GM18868 (cell line): Measurements from ENCODE around the gene BCAM.
A peak's percentile ranks its signal among the peaks of the same experiment; 100 is the strongest.
"Not testable (repeated sequence)": the region's sequence is repeated elsewhere in the genome, so short reads cannot be mapped to it uniquely, and the experiment has no call there.

ENCODE experiments used
- ATAC-seq: cut with Tn5 transposase; IDR thresholded peaks from one replicate; pipeline ENCODE4 v1.9.1; 2021; ENCODE audit warnings: mild to moderate bottlenecking, moderate library complexity; ENCODE audit not compliant: unreplicated experiment

Gene BCAM, protein sequence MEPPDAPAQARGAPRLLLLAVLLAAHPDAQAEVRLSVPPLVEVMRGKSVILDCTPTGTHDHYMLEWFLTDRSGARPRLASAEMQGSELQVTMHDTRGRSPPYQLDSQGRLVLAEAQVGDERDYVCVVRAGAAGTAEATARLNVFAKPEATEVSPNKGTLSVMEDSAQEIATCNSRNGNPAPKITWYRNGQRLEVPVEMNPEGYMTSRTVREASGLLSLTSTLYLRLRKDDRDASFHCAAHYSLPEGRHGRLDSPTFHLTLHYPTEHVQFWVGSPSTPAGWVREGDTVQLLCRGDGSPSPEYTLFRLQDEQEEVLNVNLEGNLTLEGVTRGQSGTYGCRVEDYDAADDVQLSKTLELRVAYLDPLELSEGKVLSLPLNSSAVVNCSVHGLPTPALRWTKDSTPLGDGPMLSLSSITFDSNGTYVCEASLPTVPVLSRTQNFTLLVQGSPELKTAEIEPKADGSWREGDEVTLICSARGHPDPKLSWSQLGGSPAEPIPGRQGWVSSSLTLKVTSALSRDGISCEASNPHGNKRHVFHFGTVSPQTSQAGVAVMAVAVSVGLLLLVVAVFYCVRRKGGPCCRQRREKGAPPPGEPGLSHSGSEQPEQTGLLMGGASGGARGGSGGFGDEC

DNA sequence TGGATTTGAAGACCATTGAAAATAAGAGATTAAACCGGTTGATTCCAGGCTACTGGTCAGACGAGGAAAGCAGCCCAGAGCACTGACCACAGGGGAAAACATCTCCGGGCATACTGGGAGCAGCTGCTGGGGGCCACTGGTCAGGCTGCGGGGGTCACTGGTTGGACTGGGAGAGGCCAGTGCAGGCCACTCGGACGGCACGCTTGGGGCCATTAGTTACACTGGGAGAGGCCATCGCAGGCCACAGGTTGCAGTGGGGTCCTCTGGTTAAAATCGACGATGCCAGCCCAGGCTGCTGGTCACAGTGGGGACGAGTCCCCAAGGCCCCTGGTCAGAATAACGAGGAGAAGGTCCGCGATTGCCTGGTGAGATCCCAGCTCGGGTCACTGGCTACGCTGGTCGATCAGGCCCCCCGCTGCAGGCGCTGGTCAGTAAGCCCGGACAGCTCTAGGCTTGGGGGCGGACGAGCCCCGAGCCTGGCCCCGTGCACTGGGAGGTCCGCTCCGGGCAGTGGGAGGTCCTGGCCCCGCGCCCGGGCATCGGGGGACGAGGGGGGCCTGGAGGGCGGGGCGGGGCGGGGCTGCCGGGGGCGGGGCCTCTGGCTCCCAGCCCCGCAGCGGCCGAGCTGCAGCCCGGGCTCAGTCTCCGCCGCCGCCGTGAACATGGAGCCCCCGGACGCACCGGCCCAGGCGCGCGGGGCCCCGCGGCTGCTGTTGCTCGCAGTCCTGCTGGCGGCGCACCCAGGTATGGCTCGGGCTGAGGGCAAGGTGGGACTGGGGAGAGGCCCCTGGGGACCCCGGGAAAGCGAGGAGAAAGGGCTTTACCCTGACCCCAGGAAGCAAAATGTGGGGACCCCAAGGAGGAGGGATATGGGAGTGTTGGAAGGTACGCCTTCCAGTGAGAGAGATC, at the start of gene BCAM:
BCAM (plus strand) TSS at position 641 of the 909 bp plus-strand sequence; CDS start at position 663, 22 bp downstream.
- ATAC-seq: no peak

DNA sequence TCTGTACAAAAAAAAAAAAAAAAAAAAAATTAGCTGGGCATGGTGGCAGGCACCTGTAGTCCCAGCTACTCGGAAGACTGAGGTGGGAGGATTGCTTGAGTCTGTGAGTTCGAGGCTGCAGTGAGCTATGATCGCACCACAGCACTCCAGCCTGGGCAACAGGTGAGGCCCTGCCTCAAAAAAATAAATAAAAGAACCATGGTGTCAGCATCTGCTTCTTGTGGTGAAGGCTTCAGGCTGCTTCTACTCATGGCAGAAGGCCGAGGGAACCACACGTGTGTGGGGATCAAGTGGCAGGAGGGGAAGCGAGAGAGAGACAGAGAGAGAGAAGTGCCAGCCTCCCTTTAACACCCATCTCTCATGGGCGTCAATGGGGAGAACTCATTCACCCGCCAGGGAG, 46.9 kb upstream of the BCAM start:
- ATAC-seq: no peak

DNA sequence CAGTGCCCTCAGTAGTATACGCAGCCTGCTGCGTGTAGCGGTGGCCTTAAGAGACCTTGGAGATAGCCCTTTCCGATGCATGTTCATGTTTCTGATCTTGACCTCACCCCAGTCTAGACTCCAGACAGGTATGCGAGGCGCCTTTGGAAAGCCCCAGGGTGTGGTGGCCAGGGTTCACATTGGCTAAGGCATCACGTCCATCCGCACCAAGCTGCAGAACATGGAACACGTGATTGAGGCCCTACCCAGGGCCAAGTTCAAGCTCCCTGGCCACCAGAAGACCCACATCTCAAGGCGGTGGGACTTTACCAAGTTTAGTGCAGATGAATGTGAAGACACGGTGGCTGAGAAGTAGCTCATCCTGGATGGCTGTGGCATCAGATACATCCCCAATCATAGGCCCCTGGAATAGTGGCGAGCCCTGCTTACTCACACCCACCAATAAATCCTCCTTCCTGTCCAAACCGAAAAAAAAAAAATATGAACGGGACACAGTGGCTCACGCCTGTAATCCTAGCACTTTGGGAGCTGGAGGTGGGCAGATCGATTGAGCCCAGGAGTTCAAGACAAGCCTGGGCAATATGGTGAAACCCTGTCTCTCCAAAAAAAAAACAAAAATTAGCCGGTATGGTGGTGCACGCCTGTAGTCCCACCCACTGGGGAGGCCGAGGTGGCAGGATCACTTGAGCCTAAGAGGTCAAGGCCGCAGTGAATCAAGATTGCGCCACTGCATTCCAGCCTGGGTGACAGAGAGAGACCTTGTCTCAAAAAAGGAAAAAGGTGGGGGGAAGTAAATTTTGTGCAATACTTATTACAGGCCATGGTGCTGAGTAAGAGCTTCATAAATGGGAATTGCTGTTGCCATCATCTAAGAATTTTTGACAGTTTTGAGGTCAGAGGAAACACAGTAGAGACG, 43.6 kb upstream of the BCAM start:
- no peak for ATAC-seq

DNA sequence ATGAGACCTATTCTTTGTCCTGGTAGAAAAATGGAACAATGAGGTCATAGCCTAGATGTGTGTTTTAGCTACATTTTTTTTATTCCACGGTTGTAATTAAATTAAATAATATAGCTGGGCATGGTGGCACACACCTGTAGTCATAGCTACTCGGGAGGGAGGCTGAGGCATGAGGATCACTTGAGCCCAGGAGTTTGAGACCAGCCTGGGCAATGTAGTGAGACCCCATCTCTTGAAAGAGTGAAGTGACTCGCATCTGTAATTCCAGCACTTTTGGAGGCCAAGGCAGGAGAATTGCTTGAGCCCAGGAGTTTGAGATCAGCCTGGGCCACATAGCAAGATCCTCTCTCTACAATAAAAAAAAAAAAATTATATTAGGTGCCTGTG, 43.0 kb upstream of the BCAM start:
- ATAC-seq: no peak

DNA sequence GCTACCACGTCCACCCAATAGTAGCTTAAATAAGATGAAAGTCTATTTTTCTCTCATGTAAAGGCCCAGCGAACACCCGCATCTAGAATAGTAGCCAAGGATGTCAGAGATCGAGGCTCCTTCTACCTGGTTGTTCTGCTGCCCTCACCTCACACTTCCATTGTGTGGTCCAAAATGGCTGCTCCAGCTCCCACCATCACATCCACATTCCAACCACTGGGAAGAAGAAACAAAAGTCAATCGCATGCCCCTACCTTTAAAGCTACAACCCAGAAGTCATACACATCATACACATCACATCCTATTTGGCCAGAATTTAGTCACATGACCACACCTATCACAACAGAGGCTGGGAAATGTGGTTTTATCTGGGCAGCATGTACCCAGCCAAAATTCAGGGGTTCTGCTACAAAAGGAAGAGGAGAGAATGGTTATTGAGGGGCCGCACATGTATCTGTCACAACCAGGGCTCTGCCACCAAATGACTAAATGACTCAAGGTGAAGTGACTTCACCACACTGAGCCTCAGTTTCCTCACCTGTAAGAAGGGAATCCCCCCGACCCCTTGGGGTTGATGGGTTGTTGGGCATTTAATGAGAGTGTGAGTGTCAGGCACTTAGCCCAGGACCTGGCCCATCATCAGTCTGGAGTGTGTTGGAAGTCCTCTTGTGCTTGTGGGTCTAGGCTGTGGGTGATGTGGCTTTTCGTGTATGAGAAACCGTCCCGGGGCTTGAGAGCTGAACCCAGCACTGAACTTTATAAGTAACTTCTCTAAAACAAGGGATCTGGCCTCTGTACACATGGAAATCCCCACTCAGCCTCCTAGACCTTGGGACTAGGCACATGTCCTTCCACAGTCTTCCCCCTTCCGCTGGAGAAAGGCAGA, 41.4 kb upstream of the BCAM start:
- ATAC-seq: no peak

DNA sequence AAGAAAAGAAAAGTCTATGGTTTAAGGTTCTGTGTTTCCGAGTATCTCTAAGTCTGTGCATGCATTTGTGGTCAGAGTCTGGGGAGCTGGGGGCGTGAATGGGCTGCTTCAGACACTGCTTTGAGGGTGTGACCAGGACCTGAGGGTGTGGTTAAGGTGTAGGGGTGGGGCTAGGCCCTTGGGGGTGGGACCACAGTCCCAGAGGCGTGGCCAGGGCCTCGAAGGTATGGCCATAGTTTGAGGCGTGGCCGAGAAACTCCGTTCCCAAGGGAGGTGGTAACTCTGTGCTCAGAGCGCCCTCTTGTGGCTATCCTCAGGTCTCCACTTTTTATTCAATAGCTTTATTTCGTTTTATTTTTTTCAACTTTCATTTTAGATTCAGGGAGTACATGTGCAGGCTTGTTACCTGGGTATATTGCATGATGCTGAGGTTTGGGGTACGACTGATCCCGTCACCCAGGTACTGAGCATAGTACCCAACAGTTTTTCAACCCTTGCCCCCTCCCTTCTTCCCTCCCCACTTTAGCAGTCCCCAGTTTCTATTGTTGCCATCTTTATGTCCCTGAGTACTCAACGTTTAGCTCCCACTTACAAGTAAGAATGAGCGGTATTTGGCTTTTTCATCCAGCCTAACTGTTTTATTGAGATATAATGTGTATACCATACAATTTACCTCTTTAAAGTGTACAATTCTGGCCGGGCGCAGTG, 38.2 kb upstream of the BCAM start:
- peak; percentile 97 for ATAC-seq

DNA sequence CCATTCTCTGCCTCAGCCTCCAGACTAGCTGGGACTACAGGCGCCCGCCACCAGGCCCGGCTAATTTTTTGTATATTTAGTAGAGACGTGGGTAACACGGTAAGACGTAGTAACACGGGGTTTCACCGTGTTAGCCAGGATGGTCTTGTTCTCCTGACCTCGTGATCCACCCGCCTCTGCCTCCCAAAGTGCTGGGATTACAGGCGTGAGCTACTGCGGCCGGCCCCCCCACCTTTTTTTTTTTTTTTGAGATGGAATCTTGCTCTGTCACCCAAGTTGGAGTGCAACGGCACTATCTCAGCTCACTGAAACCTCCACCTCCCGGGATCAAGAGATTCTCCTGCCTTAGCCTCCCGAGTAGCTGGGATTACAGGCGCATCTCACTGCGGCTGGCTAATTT, 36.8 kb upstream of the BCAM start:
- not testable (repeated sequence) for ATAC-seq

DNA sequence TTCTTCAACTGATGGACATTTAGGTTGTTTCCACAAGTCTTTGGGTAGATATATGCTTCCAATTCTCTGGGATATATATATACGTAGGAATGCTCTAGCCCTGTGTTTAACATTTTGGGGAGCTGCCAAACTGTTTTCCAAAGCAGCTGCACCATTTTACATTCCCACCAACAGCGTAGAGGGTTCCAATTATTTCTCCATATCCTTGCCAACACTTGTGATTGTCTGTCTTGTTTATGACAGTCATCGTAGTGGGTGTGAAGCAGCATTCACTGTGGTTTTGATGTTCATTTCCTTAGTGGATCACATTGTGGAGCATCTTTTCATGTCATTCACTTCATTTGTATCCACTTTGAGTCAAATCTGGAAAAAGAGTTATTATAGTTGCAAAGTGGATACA, 35.9 kb upstream of the BCAM start:
- ATAC-seq: no peak

DNA sequence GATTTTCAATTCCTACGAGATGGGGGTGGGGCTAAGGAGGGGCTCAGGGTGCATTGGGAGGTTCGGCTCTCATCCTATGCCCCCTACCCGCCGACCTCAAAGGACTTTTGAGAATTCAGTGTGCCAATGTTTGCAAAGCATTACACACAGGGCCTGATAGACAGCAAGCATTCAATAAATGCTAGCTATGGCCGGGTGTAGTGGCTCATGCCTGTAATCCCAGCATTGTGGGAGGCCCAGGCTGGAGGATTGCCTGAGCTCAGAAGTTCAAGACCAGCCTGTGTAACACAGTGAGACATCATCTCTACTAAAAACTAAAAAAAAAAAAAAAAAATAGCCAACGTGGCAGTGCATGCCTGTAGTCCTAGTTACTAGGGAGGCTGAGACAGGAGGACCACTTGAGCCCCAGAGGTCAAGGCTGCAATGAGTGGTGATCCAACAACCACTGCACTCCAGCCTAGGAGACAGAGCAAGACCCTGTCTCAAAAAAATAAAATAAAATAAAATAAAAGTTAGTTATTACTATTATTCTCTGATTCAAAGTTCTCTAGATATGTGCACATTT, 33.1 kb upstream of the BCAM start:
- no peak for ATAC-seq

DNA sequence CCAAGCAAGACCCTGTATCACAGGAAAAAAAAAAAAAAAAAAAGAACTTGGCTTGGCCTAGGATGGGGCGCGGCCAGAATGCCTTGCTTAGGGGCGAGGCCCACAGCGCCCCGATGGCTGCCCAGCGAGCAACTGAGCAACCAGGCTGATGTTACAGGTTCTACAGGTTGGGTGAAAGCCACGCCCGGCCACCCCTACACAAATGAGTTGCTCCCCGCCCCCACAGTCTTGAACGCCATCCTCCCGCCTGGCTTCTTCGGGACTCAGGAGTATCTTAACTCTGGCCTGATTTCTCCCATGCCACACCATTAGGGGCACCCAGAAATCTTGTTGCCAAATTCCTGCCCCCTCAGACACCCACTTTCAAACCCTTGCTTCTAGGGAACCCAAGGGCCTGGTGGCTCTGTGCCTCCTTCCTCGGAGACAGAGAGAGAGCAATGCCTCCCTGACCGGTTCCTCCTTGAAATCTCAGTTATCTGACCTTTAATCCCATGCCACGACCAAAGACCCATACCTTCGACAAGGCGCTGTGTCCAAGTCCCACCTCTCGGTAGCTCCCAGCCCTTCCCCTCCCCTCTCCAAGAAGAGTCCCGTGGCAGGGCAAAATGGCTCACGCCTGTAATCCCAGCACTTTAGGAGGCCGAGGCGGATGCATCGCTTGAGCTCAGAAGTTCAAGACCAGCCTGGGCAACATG, 32.4 kb upstream of the BCAM start:
- ATAC-seq: no peak

DNA sequence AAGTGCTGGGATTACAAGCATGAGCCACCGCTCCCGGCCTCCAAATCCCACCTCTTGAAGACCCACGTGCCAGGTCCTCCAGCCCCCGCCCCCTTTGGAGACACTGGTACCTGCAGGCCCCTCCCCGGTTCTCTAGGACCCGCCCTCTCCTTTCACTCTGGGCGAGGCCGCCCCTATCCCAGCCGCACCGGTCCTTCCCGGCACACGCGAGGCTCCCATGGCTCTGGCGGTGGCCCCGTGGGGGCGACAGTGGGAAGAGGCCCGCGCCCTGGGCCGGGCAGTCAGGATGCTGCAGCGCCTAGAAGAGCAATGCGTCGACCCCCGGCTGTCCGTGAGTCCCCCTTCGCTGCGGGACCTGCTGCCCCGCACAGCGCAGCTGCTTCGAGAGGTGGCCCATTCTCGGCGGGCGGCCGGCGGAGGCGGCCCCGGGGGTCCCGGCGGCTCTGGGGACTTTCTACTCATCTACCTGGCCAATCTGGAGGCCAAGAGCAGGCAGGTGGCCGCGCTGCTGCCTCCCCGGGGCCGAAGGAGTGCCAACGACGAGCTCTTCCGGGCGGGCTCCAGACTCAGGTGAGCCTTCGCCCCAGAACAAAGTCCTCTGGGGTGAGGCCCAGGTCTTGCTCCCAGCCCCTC, 31.1 kb upstream of the BCAM start, which contains the start of gene CBLC:
CBLC (plus strand) TSS at position 176 of the 633 bp plus-strand sequence; CDS start at position 218, 42 bp downstream.
- ATAC-seq: no peak

DNA sequence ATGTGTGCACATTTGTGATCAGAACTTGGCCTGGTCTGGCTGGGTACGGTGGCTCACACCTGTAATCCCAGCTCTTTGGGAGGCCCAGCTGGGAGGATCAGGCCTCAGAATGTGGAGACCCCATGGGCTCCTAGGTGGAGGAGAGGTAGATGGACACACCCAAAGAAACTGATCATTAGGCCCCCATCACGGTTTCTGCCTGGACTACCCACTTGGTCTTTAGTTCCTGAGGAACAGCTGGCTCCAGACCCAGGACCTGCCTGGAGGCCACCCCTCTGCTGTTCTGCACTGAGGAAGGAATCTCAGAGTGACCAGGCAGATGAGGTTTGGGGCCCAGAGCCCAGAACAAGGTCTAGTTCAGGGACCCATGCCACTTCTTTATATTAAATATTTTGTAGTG, 29.8 kb upstream of the BCAM start:
- no peak for ATAC-seq

DNA sequence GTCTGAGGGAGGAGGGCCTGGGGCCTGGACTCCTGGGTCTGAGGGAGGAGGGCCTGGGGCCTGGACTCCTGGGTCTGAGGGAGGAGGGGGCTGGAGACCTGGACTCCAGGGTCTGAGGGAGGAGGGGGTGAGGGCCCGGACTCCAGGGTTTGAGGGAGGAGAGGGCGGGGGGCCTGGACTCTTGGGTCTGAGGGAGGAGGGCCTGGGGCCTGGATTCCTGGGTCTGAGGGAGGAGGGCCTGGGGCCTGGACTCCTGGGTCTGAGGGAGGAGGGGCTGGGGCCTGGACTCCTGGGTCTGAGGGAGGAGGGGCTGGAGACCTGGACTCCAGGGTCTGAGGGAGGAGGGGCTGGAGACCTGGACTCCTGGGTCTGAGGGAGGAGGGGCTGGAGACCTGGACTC, 27.2 kb upstream of the BCAM start:
- not testable (repeated sequence) for ATAC-seq

DNA sequence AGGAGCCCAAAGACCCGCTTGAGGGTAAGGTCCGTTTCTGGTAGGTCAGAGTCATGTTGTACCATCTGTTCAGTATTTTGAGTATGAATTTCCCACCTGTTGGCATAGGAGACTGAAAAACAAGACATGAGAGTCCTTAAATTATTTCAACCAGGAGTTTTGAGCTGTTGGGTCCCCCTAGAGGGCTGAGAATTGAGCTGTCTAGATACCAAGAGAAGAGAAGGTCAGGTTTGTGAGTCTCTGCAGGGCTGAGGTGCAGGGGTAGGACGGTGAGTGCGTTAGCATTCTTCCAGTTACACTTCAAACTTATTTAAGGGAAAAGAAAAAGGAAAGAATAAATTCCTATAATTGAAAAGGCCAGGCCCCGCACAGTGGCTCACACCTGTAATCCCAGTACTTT, 26.2 kb upstream of the BCAM start:
- ATAC-seq: no peak

DNA sequence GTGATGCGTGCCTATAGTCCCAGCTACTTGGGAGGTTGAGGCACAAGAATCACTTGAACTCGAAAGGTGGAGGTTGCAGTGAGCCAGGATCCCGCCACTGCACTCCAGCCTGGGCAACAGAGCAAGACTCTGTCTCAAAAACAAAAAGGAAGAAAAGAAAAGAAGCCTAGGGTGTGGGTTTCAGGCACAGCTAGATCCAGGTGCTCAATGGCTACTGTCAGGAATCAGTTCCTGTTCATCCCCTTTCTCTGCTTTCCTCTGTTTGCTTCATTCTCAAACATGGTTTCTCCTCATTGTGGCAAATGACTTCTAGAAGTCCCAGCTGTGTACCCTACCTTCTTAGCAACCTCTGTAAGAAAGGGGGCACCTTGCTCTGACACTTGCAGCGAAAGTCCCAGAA, 25.4 kb upstream of the BCAM start:
- no peak for ATAC-seq

DNA sequence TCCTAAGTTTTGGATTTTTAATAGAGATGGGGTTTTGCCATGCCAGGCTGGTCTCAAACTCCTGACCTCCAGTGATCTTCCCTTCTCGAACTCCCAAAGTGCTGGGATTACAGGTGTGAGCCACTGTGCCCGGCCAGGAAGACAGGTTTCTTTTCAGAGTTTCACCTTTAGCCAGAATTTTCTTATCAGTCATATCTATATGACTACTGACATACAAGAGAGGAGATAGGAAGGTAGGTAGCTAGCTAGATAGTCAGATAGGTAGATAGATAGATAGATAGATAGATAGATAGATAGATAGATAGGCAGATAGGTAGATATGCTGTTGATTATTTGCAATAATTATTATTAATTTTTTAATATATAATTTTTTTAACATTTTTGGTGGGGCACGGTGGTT, 23.6 kb upstream of the BCAM start:
- no peak for ATAC-seq

DNA sequence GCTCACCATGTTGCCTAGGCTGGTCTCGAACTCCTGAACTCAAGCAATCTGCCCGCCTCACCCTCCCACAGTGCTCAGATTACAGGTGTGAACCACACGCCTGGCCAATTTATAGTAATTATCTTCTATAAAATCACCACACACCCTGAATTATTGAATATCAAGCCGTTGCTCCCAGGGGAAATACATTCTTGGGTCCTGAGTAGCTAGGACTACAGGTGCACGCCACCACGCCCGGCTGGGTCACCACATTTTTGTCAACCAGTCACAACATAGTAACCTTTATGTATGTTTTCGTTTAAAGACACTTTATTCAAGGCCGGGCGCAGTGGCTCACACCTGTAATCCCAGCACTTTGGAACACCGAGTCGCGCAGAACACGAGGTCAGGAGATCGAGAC, 22.9 kb upstream of the BCAM start:
- no peak for ATAC-seq
